DND-41 (cell line): Measurements from ENCODE around the gene LYZL1.

Experiments
- ATAC-seq: fragments of 200-7000 bp; cut with Tn5 transposase; 3 replicates; pipeline ENCODE4 v1.9.1; 2021; ENCODE audit warnings: low read depth; ENCODE audit not compliant: insufficient read depth
- DNase-seq: peaks from one replicate; pipeline ENCODE4 v3.0.0-alpha.2; 2020
- H2AFZ ChIP-seq: 2 replicates; pipeline ENCODE4 v1.6.0; 2012; ENCODE audit warnings: low read depth, low read length
- H3K27ac ChIP-seq: 2 replicates; pipeline ENCODE4 v1.5.1; 2012; ENCODE audit warnings: low read length, inconsistent platforms
- H3K27me3 ChIP-seq: fragments of 200-600 bp; sonication (generic); 2 replicates; pipeline ENCODE4 v1.6.0; 2012; ENCODE audit warnings: low read length, mild to moderate bottlenecking, inconsistent platforms; ENCODE audit not compliant: insufficient read depth, poor library complexity
- H3K36me3 ChIP-seq: 2 replicates; pipeline ENCODE4 v1.5.1; 2012; ENCODE audit warnings: low read length, inconsistent platforms; ENCODE audit not compliant: insufficient read depth
- H3K4me1 ChIP-seq: 2 replicates; pipeline ENCODE4 v1.5.1; 2012; ENCODE audit warnings: mild to moderate bottlenecking, low read length; ENCODE audit not compliant: insufficient read depth
- H3K4me2 ChIP-seq: 2 replicates; pipeline ENCODE4 v1.6.0; 2012; ENCODE audit warnings: mild to moderate bottlenecking, moderate library complexity, low read length, inconsistent platforms; ENCODE audit not compliant: insufficient read depth
- H3K4me3 ChIP-seq, 2 experiments: fragments of 200-600 bp in 1 of 2; shearing (Covaris generic) in 1 of 2; 2 replicates each; pipeline ENCODE4 v1.5.1; 2012 to 2016; ENCODE audit warnings: inconsistent platforms in 2 of 2, low read length in 2 of 2, mild to moderate bottlenecking in 2 of 2, low read depth in 1 of 2, moderate library complexity in 1 of 2
- H3K79me2 ChIP-seq: 2 replicates; pipeline ENCODE4 v1.6.0; 2012; ENCODE audit warnings: low read length, inconsistent platforms; ENCODE audit not compliant: insufficient read depth
- H3K9ac ChIP-seq: 2 replicates; pipeline ENCODE4 v1.6.0; 2012; ENCODE audit warnings: low read depth, mild to moderate bottlenecking, inconsistent platforms, low read length, moderate library complexity
- H3K9me3 ChIP-seq: 2 replicates; pipeline ENCODE4 v1.5.1; 2012; ENCODE audit warnings: low read length, moderate library complexity, mild to moderate bottlenecking, inconsistent platforms; ENCODE audit not compliant: insufficient read depth, severe bottlenecking
- H4K20me1 ChIP-seq: 2 replicates; pipeline ENCODE4 v1.6.0; 2012; ENCODE audit warnings: low read length; ENCODE audit not compliant: insufficient read depth
- CTCF ChIP-seq: IDR thresholded peaks from 2 replicates; pipeline ENCODE4 v1.5.1; 2012; ENCODE audit warnings: borderline replicate concordance, low read length, moderate library complexity, mild to moderate bottlenecking; ENCODE audit not compliant: poor library complexity, severe bottlenecking; ENCODE audit errors: extremely low read depth
- EZH2 ChIP-seq: IDR thresholded peaks from 3 replicates; pipeline ENCODE4 v1.6.1; 2012; ENCODE audit warnings: borderline replicate concordance, low read depth, mild to moderate bottlenecking, moderate library complexity, low read length, inconsistent platforms; ENCODE audit not compliant: severe bottlenecking

LYZL1 gene

GRCh38 chr10:29266641-29267040, 22.2 kb upstream of the LYZL1 start:
- Histone ChIP-seq H3K4me2 (no peak overlapping the region), H3K27ac (no peak overlapping the region), H3K27me3 (no peaks in the 10 kb centered on the region), H4K20me1 (no peaks in the 10 kb centered on the region), H3K9me3 (no peaks in the 10 kb centered on the region), H3K4me1 (no peaks in the 10 kb centered on the region), H3K36me3 (no peaks in the 10 kb centered on the region), H3K79me2 (no peaks in the 10 kb centered on the region), H3K9ac (no peak overlapping the region), H2AFZ (no peak overlapping the region), H3K4me3 (no peak overlapping the region)
- TF ChIP-seq EZH2: no peak
- no peak for TF ChIP-seq CTCF
- DNase-seq: no peak
- no peak for ATAC-seq

DNA sequence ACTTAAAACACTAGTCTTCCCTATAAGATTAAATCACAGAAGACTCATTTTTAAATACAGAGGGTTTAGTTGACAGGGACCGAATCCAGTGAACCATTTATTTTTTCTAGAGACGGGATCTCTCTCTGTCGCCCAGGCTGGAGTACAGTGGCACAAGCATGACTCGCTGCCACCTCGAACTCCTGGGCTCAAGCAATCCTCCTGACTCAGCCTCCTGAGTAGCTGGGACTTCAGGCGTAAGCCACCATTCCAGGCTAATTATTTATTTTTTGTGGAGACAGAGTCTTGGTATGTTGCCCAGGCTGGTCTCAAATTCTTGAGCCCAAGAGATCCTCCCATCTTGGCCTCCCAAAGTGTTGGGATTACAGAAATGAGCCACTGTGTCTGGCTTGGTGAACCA, 20.9 kb upstream of the LYZL1 start:
- Histone ChIP-seq H2AFZ (no peak overlapping the region), H3K4me1 (no peaks in the 10 kb centered on the region), H3K27me3 (peaks cover 2% of the 10 kb centered on the region), H3K9ac (no peak overlapping the region), H3K4me3 (no peak overlapping the region), H3K4me2 (no peak overlapping the region), H3K27ac (no peak overlapping the region), H3K79me2 (no peaks in the 10 kb centered on the region), H3K36me3 (no peaks in the 10 kb centered on the region), H3K9me3 (no peaks in the 10 kb centered on the region), H4K20me1 (no peaks in the 10 kb centered on the region)
- TF ChIP-seq EZH2 (no peak), CTCF (no peak)
- ATAC-seq: no peak
- DNase-seq: no peak

- Histone ChIP-seq H3K9me3 (no peaks in the 10 kb centered on the region), H3K9ac (no peak overlapping the region), H3K79me2 (no peaks in the 10 kb centered on the region), H3K4me3 (no peak overlapping the region), H3K4me1 (no peaks in the 10 kb centered on the region), H3K27ac (no peak overlapping the region), H4K20me1 (no peaks in the 10 kb centered on the region), H3K27me3 (peaks cover 2% of the 10 kb centered on the region), H3K36me3 (no peaks in the 10 kb centered on the region), H2AFZ (no peak overlapping the region), H3K4me2 (no peak overlapping the region)
- no peak for DNase-seq
- ATAC-seq: no peak
- TF ChIP-seq EZH2: no peak
- TF ChIP-seq CTCF: no peak
Measured at GRCh38 chr10:29269486-29269885, 19.4 kb upstream of the LYZL1 start.

GRCh38 chr10:29270883-29271282, 18.0 kb upstream of the LYZL1 start:
- DNase-seq: no peak
- no peak for ATAC-seq
- H3K4me2 ChIP-seq: no peak overlapping the region
- H3K79me2 ChIP-seq: no peaks in the 10 kb centered on the region
- peaks cover 2% of the 10 kb centered on the region for H3K27me3 ChIP-seq
- H3K9ac ChIP-seq: no peak overlapping the region
- no peaks in the 10 kb centered on the region for H3K4me1 ChIP-seq
- TF ChIP-seq CTCF (no peak), EZH2 (no peak)
- no peaks in the 10 kb centered on the region for H3K36me3 ChIP-seq
- no peak overlapping the region for H3K4me3 ChIP-seq
- H3K9me3 ChIP-seq: no peaks in the 10 kb centered on the region
- no peak overlapping the region for H2AFZ ChIP-seq
- H4K20me1 ChIP-seq: no peaks in the 10 kb centered on the region
- H3K27ac ChIP-seq: no peak overlapping the region
